Measurements from ENCODE around the gene ZFPL1. TPM values are rescaled to one million over a fixed set of nuclear protein-coding genes. Genes with fewer than 3 reads are reported as not detected.

ZFPL1 gene
- total and polyA plus RNA-seq, 4 donors, result 34.5 to 45.8 (median 35.2) TPM

GRCh38 chr11:65042891-65043290 is 41.1 kb upstream of the ZFPL1 start:
- WGBS, 2 donors, result 75 to 87% methylated on average over 6 of the region's 6 CpGs
- no peak for DNase-seq
- H3K36me3 ChIP-seq (ENCODE audit: control insufficient read depth in 4 of 4, insufficient read depth in 4 of 4, low read length in 4 of 4), result peaks cover 0 to 26% (median 15%) of the 10 kb centered on the region in 4 donors
- H3K9ac ChIP-seq (ENCODE audit: insufficient read depth in 1 of 2, low read length in 2 of 2), result no peak overlapping the region
- no peak for ATAC-seq (ENCODE audit: insufficient read depth, low FRiP score)
- H3K4me1 ChIP-seq (ENCODE audit: control insufficient read depth in 5 of 5, insufficient read depth in 5 of 5, low read length in 5 of 5), result peaks cover 0 to 24% (median 0%) of the 10 kb centered on the region in 5 donors
- no peak for TF ChIP-seq CTCF (IDR thresholded peaks at IDR 0.05; ENCODE audit: control extremely low read depth, extremely low read depth)
- no peak overlapping the region for H3K4me3 ChIP-seq
- no peaks in the 10 kb centered on the region for H3K27me3 ChIP-seq (ENCODE audit: control insufficient read depth in 3 of 3, insufficient read depth in 3 of 3, low read length in 2 of 3)
- H3K27ac ChIP-seq (ENCODE audit: low read depth in 1 of 2, low read length in 1 of 2), result no peak overlapping the region
- H3K9me3 ChIP-seq (ENCODE audit: control insufficient read depth in 4 of 4, insufficient read depth in 3 of 4, low read length in 3 of 4), result no peaks in the 10 kb centered on the region

- Histone ChIP-seq H3K27me3 (ENCODE audit: control insufficient read depth in 3 of 3, insufficient read depth in 3 of 3, low read length in 2 of 3) (no peaks in the 10 kb centered on the region), H3K27ac (ENCODE audit: low read depth in 1 of 2, low read length in 1 of 2) (peak overlapping the region in 1 of 2 donors; percentile 40), H3K9ac (ENCODE audit: insufficient read depth in 1 of 2, low read length in 2 of 2) (no peak overlapping the region), H3K36me3 (ENCODE audit: control insufficient read depth in 4 of 4, insufficient read depth in 4 of 4, low read length in 4 of 4) (peaks cover 0 to 18% (median 8%) of the 10 kb centered on the region in 4 donors), H3K4me3 (no peak overlapping the region), H3K4me1 (ENCODE audit: control insufficient read depth in 5 of 5, insufficient read depth in 5 of 5, low read length in 5 of 5) (peaks cover 0 to 28% (median 0%) of the 10 kb centered on the region in 5 donors), H3K9me3 (ENCODE audit: control insufficient read depth in 4 of 4, insufficient read depth in 3 of 4, low read length in 3 of 4) (no peaks in the 10 kb centered on the region)
- no peak for TF ChIP-seq CTCF (IDR thresholded peaks at IDR 0.05; ENCODE audit: control extremely low read depth, extremely low read depth)
- WGBS, 2 donors, result 73 to 78% methylated on average over 23 of the region's 23 CpGs
- ATAC-seq (ENCODE audit: insufficient read depth, low FRiP score) (peak; percentile 12), DNase-seq (peak in 1 of 3 donors; percentile 26)
Observed at GRCh38 chr11:65043881-65044501, 40.0 kb upstream of the ZFPL1 start.

- Histone ChIP-seq H3K27ac (ENCODE audit: low read depth in 1 of 2, low read length in 1 of 2) (no peak overlapping the region), H3K9me3 (ENCODE audit: control insufficient read depth in 4 of 4, insufficient read depth in 3 of 4, low read length in 3 of 4) (no peaks in the 10 kb centered on the region), H3K4me3 (no peak overlapping the region), H3K36me3 (ENCODE audit: control insufficient read depth in 4 of 4, insufficient read depth in 4 of 4, low read length in 4 of 4) (peaks cover 0 to 18% (median 8%) of the 10 kb centered on the region in 4 donors), H3K27me3 (ENCODE audit: control insufficient read depth in 3 of 3, insufficient read depth in 3 of 3, low read length in 2 of 3) (no peaks in the 10 kb centered on the region), H3K9ac (ENCODE audit: insufficient read depth in 1 of 2, low read length in 2 of 2) (no peak overlapping the region), H3K4me1 (ENCODE audit: control insufficient read depth in 5 of 5, insufficient read depth in 5 of 5, low read length in 5 of 5) (peaks cover 0 to 28% (median 0%) of the 10 kb centered on the region in 5 donors)
- DNase-seq (no peak), ATAC-seq (ENCODE audit: insufficient read depth, low FRiP score) (no peak)
- 92 to 94% methylated on average over 5 of the region's 5 CpGs for WGBS, 2 donors
- no peak for TF ChIP-seq CTCF (IDR thresholded peaks at IDR 0.05; ENCODE audit: control extremely low read depth, extremely low read depth)
Observed at GRCh38 chr11:65045061-65045460, 39.0 kb upstream of the ZFPL1 start.

Measured in lung (tissue), 12 donors.